HL-60 (cell line): ENCODE results near the gene THG1L.
A peak's percentile ranks its signal among the peaks of the same experiment; 100 is the strongest.
"Not testable (repeated sequence)": the region's sequence is repeated elsewhere in the genome, so short reads cannot be mapped to it uniquely, and the experiment has no call there.

Source experiments
- DNase-seq, 2 experiments: peaks; one replicate each; pipeline ENCODE4 v3.0.0-alpha.2; 2010 to 2020; ENCODE audit warnings: low read depth in 1 of 2, low spot score in 1 of 2
- H3K27ac ChIP-seq: fragments of 250-450 bp; sonication (Bioruptor Pico); replicated peaks from 2 replicates; pipeline ENCODE4 v1.5.1; 2020; ENCODE audit warnings: mild to moderate bottlenecking, moderate library complexity
- H3K27me3 ChIP-seq: fragments of 250-450 bp; sonication (Bioruptor Pico); 2 replicates; pipeline ENCODE4 v1.5.1; 2021; ENCODE audit warnings: mild to moderate bottlenecking, moderate library complexity; ENCODE audit not compliant: insufficient read depth, poor library complexity, severe bottlenecking
- H3K4me3 ChIP-seq: replicated peaks from 2 replicates; pipeline ENCODE4 v1.5.1; 2011; ENCODE audit warnings: mild to moderate bottlenecking, control low read depth, low read length; ENCODE audit not compliant: insufficient read depth
- GABPA ChIP-seq: IDR thresholded peaks from 2 replicates; pipeline ENCODE4 v1.6.1; 2012; ENCODE audit warnings: low read depth
- POLR2AphosphoS5 ChIP-seq: IDR thresholded peaks from 2 replicates; pipeline ENCODE4 v1.6.1; 2012; ENCODE audit warnings: low read depth
- REST ChIP-seq: IDR thresholded peaks from 2 replicates; pipeline ENCODE4 v1.6.1; 2012; ENCODE audit warnings: low read depth; ENCODE audit not compliant: insufficient replicate concordance
- SPI1 ChIP-seq: IDR thresholded peaks from 2 replicates; pipeline ENCODE4 v1.6.1; 2012; ENCODE audit warnings: low read depth, mild to moderate bottlenecking, borderline replicate concordance
- TF ChIP-seq, protein P1 (sequence below): IDR thresholded peaks from one replicate; pipeline ENCODE4 v1.5.1; 2011; ENCODE audit warnings: low read length, control low read depth, inconsistent platforms; ENCODE audit not compliant: insufficient read depth

The THG1L gene

DNA sequence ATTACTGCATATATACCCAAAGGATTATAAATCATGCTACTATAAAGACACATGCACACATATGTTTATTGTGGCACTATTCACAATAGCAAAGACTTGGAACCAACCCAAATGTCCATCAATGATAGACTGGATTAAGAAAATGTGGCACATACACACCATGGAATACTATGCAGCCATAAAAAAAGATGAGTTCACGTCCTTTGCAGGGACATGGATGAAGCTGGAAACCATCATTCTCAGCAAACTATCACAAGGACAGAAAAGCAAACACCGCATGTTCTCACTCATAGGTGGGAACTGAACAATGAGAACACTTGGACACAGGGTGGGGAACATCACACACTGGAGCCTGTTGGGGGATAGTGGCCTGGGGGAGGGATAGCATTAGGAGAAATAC, 4.6 kb upstream of the THG1L start:
- H3K27me3 ChIP-seq, DNase-seq, H3K27ac ChIP-seq, H3K4me3 ChIP-seq: not testable (repeated sequence)

DNA sequence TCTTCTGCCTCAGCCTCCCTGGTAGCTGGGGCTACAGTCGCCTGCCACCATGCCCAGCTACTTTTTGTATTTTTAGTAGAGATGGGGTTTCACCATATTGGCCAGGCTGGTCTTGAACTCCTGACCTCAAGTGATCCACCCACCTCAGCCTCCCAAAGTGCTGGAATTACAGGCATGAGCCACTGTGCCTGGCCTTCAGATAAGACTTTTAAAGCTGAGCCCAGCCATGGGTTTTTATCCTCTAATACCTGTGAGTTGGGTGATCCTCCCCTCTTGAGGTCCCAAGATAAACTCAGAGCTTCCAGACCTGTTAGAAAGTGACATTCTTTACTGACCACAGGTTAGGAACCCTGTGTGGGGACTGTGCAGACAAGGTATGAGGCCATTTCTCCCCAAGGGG, 3.4 kb upstream of the THG1L start:
- H3K27ac ChIP-seq: not testable (repeated sequence)

DNA sequence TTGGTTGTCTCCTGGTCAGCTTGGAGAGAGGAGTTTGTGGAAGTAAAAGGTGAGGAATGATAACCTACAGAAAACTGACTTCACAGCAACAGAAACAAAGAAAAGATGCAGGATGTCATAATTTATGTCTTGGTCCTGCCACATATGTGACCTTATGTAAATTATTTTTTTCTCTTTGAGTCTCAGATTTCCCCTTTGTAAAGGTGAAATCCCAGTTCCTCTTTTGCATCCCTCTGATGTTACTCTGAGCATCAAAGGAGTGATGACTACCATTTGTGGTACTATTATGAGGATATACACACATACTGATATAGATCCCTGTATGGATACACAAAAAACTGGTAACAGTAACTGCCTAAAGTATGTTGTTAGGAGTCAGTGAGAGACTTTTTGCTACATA, 1.4 kb upstream of the THG1L start:
- Histone ChIP-seq H3K27me3 (no peaks in the 10 kb centered on the region), H3K4me3 (no peak overlapping the region), H3K27ac (no peak overlapping the region)
- DNase-seq: no peak
- TF ChIP-seq REST (no peak), GABPA (no peak), SPI1 (peak; percentile 46; the same call in 1 of the 2 replicates), POLR2AphosphoS5 (no peak)
- TF ChIP-seq, protein P1, sequence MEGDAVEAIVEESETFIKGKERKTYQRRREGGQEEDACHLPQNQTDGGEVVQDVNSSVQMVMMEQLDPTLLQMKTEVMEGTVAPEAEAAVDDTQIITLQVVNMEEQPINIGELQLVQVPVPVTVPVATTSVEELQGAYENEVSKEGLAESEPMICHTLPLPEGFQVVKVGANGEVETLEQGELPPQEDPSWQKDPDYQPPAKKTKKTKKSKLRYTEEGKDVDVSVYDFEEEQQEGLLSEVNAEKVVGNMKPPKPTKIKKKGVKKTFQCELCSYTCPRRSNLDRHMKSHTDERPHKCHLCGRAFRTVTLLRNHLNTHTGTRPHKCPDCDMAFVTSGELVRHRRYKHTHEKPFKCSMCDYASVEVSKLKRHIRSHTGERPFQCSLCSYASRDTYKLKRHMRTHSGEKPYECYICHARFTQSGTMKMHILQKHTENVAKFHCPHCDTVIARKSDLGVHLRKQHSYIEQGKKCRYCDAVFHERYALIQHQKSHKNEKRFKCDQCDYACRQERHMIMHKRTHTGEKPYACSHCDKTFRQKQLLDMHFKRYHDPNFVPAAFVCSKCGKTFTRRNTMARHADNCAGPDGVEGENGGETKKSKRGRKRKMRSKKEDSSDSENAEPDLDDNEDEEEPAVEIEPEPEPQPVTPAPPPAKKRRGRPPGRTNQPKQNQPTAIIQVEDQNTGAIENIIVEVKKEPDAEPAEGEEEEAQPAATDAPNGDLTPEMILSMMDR: no peak

More for the DNA sequence above, 3.4 kb upstream of the THG1L start:
- not testable (repeated sequence) for H3K4me3 ChIP-seq, H3K27me3 ChIP-seq, DNase-seq

- Histone ChIP-seq H3K27ac (no peak overlapping the region), H3K27me3 (no peaks in the 10 kb centered on the region), H3K4me3 (peak overlapping the region; percentile 74)
- TF ChIP-seq REST (no peak), POLR2AphosphoS5 (no peak), SPI1 (no peak), GABPA (no peak)
- TF ChIP-seq, protein P1: no peak
- DNase-seq: no peak
These were observed 334 bp upstream of the THG1L start for GRCh38 chr5:157730900-157731271.

- no peak for DNase-seq
- no peak overlapping the region for H3K27ac ChIP-seq
- H3K27me3 ChIP-seq: no peaks in the 10 kb centered on the region
- H3K4me3 ChIP-seq: peak overlapping the region; percentile 74
- TF ChIP-seq SPI1 (no peak), GABPA (no peak), REST (no peak), POLR2AphosphoS5 (no peak)
- TF ChIP-seq, protein P1: no peak
These were observed 902 bp downstream of the THG1L start for GRCh38 chr5:157732130-157732514.
